Central memory CD8-positive, alpha-beta T cell (primary cell): ENCODE results near the gene LPIN2.

ENCODE experiments used
- ATAC-seq: fragments of 150-1000 bp; cut with Tn5 transposase; replicated peaks from 2 replicates; pipeline ENCODE4 v1.10.0; 2022; ENCODE audit warnings: mild to moderate bottlenecking, moderate FRiP score, moderate number of reproducible peaks; ENCODE audit not compliant: poor library complexity, severe bottlenecking; ENCODE audit errors: extremely low read depth
- DNase-seq, 2 donors: peaks; one replicate each; pipeline ENCODE4 v3.0.0; 2021; ENCODE audit warnings: low spot score in 2 of 2
- H3K27ac Mint-ChIP-seq: one replicate; pipeline ENCODE4 v1.8.0; 2022; ENCODE audit warnings: low read depth, mild to moderate bottlenecking, moderate library complexity, mixed read lengths
- H3K27me3 Mint-ChIP-seq: one replicate; pipeline ENCODE4 v1.8.0; 2022; ENCODE audit warnings: mixed read lengths
- H3K36me3 Mint-ChIP-seq: one replicate; pipeline ENCODE4 v1.8.0; 2022; ENCODE audit warnings: mild to moderate bottlenecking, moderate library complexity, mixed read lengths; ENCODE audit not compliant: insufficient read depth
- H3K4me1 Mint-ChIP-seq: one replicate; pipeline ENCODE4 v1.8.0; 2022; ENCODE audit warnings: mixed read lengths
- H3K4me3 Mint-ChIP-seq: one replicate; pipeline ENCODE4 v1.8.0; 2022; ENCODE audit warnings: mild to moderate bottlenecking, moderate library complexity, mixed read lengths
- H3K9me3 Mint-ChIP-seq: one replicate; pipeline ENCODE4 v1.8.0; 2022; ENCODE audit warnings: mixed read lengths

The LPIN2 gene

GRCh38 chr18:2994020-2994589 is 18.8 kb downstream of the LPIN2 start:
- H3K36me3 Mint-ChIP-seq: peaks cover 4% of the 10 kb centered on the region
- no peak for DNase-seq
- H3K27me3 Mint-ChIP-seq: no peaks in the 10 kb centered on the region
- peaks cover 61% of the 10 kb centered on the region for H3K4me1 Mint-ChIP-seq
- H3K27ac Mint-ChIP-seq: peak overlapping the region; percentile 85
- H3K9me3 Mint-ChIP-seq: no peaks in the 10 kb centered on the region
- no peak for ATAC-seq
- H3K4me3 Mint-ChIP-seq: peak overlapping the region; percentile 33

GRCh38 chr18:2992995-2993877 is 19.7 kb downstream of the LPIN2 start:
- Mint-ChIP-seq H3K4me1 (peaks cover 53% of the 10 kb centered on the region), H3K27ac (peak overlapping the region; percentile 85), H3K4me3 (peak overlapping the region; percentile 11), H3K36me3 (peaks cover 4% of the 10 kb centered on the region), H3K9me3 (no peaks in the 10 kb centered on the region), H3K27me3 (no peaks in the 10 kb centered on the region)
- ATAC-seq (no peak), DNase-seq (no peak)

- Mint-ChIP-seq H3K4me3 (no peak overlapping the region), H3K9me3 (no peaks in the 10 kb centered on the region), H3K36me3 (peaks cover 5% of the 10 kb centered on the region), H3K4me1 (peaks cover 42% of the 10 kb centered on the region), H3K27me3 (no peaks in the 10 kb centered on the region), H3K27ac (peak overlapping the region; percentile 17)
- ATAC-seq (no peak), DNase-seq (no peak)
These were observed 21.8 kb downstream of the LPIN2 start for GRCh38 chr18:2990956-2991640.

GRCh38 chr18:2987876-2988790 is 24.8 kb downstream of the LPIN2 start:
- Mint-ChIP-seq H3K27ac (no peak overlapping the region), H3K4me3 (no peak overlapping the region), H3K36me3 (peaks cover 6% of the 10 kb centered on the region), H3K9me3 (no peaks in the 10 kb centered on the region), H3K27me3 (no peaks in the 10 kb centered on the region), H3K4me1 (peaks cover 40% of the 10 kb centered on the region)
- no peak for ATAC-seq
- DNase-seq: no peak

- H3K4me3 Mint-ChIP-seq: no peak overlapping the region
- H3K27ac Mint-ChIP-seq: no peak overlapping the region
- H3K27me3 Mint-ChIP-seq: no peaks in the 10 kb centered on the region
- H3K9me3 Mint-ChIP-seq: no peaks in the 10 kb centered on the region
- H3K36me3 Mint-ChIP-seq: peaks cover 11% of the 10 kb centered on the region
- DNase-seq (no peak), ATAC-seq (no peak)
- H3K4me1 Mint-ChIP-seq: peaks cover 42% of the 10 kb centered on the region
These were observed 26.6 kb downstream of the LPIN2 start for GRCh38 chr18:2986150-2986865.

GRCh38 chr18:2985628-2986027 is 27.3 kb downstream of the LPIN2 start:
- no peaks in the 10 kb centered on the region for H3K9me3 Mint-ChIP-seq
- ATAC-seq (peak; percentile 55), DNase-seq (no peak)
- peaks cover 11% of the 10 kb centered on the region for H3K36me3 Mint-ChIP-seq
- no peak overlapping the region for H3K27ac Mint-ChIP-seq
- H3K27me3 Mint-ChIP-seq: no peaks in the 10 kb centered on the region
- H3K4me3 Mint-ChIP-seq: no peak overlapping the region
- H3K4me1 Mint-ChIP-seq: peaks cover 39% of the 10 kb centered on the region

- no peak for DNase-seq
- ATAC-seq: no peak
- Mint-ChIP-seq H3K9me3 (no peaks in the 10 kb centered on the region), H3K27ac (peak overlapping the region; percentile 96), H3K4me1 (peaks cover 41% of the 10 kb centered on the region), H3K36me3 (peaks cover 13% of the 10 kb centered on the region), H3K27me3 (no peaks in the 10 kb centered on the region), H3K4me3 (no peak overlapping the region)
These were observed 28.2 kb downstream of the LPIN2 start for GRCh38 chr18:2984703-2985261.

GRCh38 chr18:2984091-2984490 is 28.9 kb downstream of the LPIN2 start:
- H3K9me3 Mint-ChIP-seq: no peaks in the 10 kb centered on the region
- no peaks in the 10 kb centered on the region for H3K27me3 Mint-ChIP-seq
- no peak for ATAC-seq
- H3K4me1 Mint-ChIP-seq: peaks cover 47% of the 10 kb centered on the region
- no peak overlapping the region for H3K4me3 Mint-ChIP-seq
- no peak for DNase-seq
- peaks cover 15% of the 10 kb centered on the region for H3K36me3 Mint-ChIP-seq
- H3K27ac Mint-ChIP-seq: peak overlapping the region; percentile 96

GRCh38 chr18:2983296-2983695 is 29.6 kb downstream of the LPIN2 start:
- no peak for ATAC-seq

GRCh38 chr18:2982452-2983269 is 30.3 kb downstream of the LPIN2 start:
- Mint-ChIP-seq H3K27me3 (no peaks in the 10 kb centered on the region), H3K27ac (peak overlapping the region; percentile 96), H3K4me3 (peak overlapping the region; percentile 70), H3K9me3 (no peaks in the 10 kb centered on the region), H3K4me1 (peaks cover 61% of the 10 kb centered on the region), H3K36me3 (peaks cover 13% of the 10 kb centered on the region)
- no peak for DNase-seq
- peak; percentile 22 for ATAC-seq

More at GRCh38 chr18:2983296-2983695, 29.6 kb downstream of the LPIN2 start:
- DNase-seq: no peak
- Mint-ChIP-seq H3K4me1 (peaks cover 55% of the 10 kb centered on the region), H3K27me3 (no peaks in the 10 kb centered on the region), H3K27ac (peak overlapping the region; percentile 96), H3K4me3 (peak overlapping the region; percentile 70), H3K36me3 (peaks cover 13% of the 10 kb centered on the region), H3K9me3 (no peaks in the 10 kb centered on the region)

GRCh38 chr18:2982022-2982421 is 30.9 kb downstream of the LPIN2 start:
- Mint-ChIP-seq H3K27ac (peak overlapping the region; percentile 96), H3K9me3 (no peaks in the 10 kb centered on the region), H3K27me3 (no peaks in the 10 kb centered on the region), H3K36me3 (peaks cover 14% of the 10 kb centered on the region), H3K4me1 (peaks cover 67% of the 10 kb centered on the region), H3K4me3 (peak overlapping the region; percentile 70)
- DNase-seq (no peak), ATAC-seq (no peak)
